H9 (cell line): Measurements from ENCODE around the gene E2F4. TPM values are rescaled to one million over a fixed set of nuclear protein-coding genes. Genes with fewer than 3 reads are reported as not detected.

Experiments used
- DNase-seq: peaks from one replicate; pipeline ENCODE4 v3.0.0-alpha.2; 2017
- H2AFZ ChIP-seq: one replicate; pipeline ENCODE4 v1.6.1; 2013; ENCODE audit warnings: mild to moderate bottlenecking, low read length, control low read depth, moderate library complexity
- H2AK5ac ChIP-seq: 2 replicates; pipeline ENCODE4 v1.6.1; 2013; ENCODE audit warnings: low read length, control low read depth, mixed read lengths; ENCODE audit not compliant: insufficient read length
- H2BK120ac ChIP-seq: one replicate; pipeline ENCODE4 v1.6.1; 2013; ENCODE audit warnings: low read depth, mild to moderate bottlenecking, low read length, control low read depth, inconsistent platforms; ENCODE audit not compliant: poor library complexity, severe bottlenecking
- H2BK12ac ChIP-seq: 2 replicates; pipeline ENCODE4 v1.6.1; 2013; ENCODE audit warnings: low read length, control low read depth, mixed read lengths, low read depth; ENCODE audit not compliant: insufficient read length
- H2BK15ac ChIP-seq: 2 replicates; pipeline ENCODE4 v1.6.1; 2013; ENCODE audit warnings: low read depth, low read length, control low read depth
- H2BK20ac ChIP-seq: one replicate; pipeline ENCODE4 v1.6.1; 2013; ENCODE audit warnings: low read depth, mild to moderate bottlenecking, low read length, control low read depth, inconsistent platforms; ENCODE audit not compliant: poor library complexity, severe bottlenecking
- H2BK5ac ChIP-seq: 2 replicates; pipeline ENCODE4 v1.6.1; 2013; ENCODE audit warnings: low read length, control low read depth, mixed read lengths; ENCODE audit not compliant: insufficient read length
- H3K14ac ChIP-seq: 2 replicates; pipeline ENCODE4 v1.6.1; 2013; ENCODE audit warnings: low read length, control low read depth; ENCODE audit not compliant: insufficient read depth
- H3K18ac ChIP-seq: 2 replicates; pipeline ENCODE4 v1.6.1; 2013; ENCODE audit warnings: low read depth, mild to moderate bottlenecking, mixed read lengths, low read length, control low read depth; ENCODE audit not compliant: insufficient read length
- H3K23ac ChIP-seq: 2 replicates; pipeline ENCODE4 v1.6.1; 2013; ENCODE audit warnings: low read length, control low read depth, mixed read lengths, low read depth; ENCODE audit not compliant: insufficient read length
- H3K23me2 ChIP-seq: 2 replicates; pipeline ENCODE4 v1.6.1; 2013; ENCODE audit warnings: low read depth, mild to moderate bottlenecking, mixed read lengths, low read length, control low read depth; ENCODE audit not compliant: insufficient read length, poor library complexity, severe bottlenecking
- H3K27ac ChIP-seq: 2 replicates; pipeline ENCODE4 v1.5.1; 2013; ENCODE audit warnings: low read length, control low read depth, mixed read lengths, low read depth; ENCODE audit not compliant: insufficient read length
- H3K27me3 ChIP-seq: 2 replicates; pipeline ENCODE4 v1.6.1; 2013; ENCODE audit warnings: low read length, control low read depth, inconsistent platforms; ENCODE audit not compliant: insufficient read depth
- H3K4ac ChIP-seq: 2 replicates; pipeline ENCODE4 v1.6.1; 2013; ENCODE audit warnings: low read depth, mild to moderate bottlenecking, control low read depth, inconsistent platforms, low read length, moderate library complexity
- H3K4me1 ChIP-seq: 2 replicates; pipeline ENCODE4 v1.6.1; 2013; ENCODE audit warnings: low read length, control low read depth, inconsistent platforms; ENCODE audit not compliant: insufficient read depth
- H3K4me2 ChIP-seq: 2 replicates; pipeline ENCODE4 v1.6.1; 2013; ENCODE audit warnings: low read length, control low read depth, mixed read lengths; ENCODE audit not compliant: insufficient read length, insufficient read depth
- H3K56ac ChIP-seq: 2 replicates; pipeline ENCODE4 v1.6.1; 2013; ENCODE audit warnings: low read depth, mild to moderate bottlenecking, mixed read lengths, low read length, control low read depth; ENCODE audit not compliant: insufficient read length
- H3K79me1 ChIP-seq: 2 replicates; pipeline ENCODE4 v1.6.1; 2013; ENCODE audit warnings: low read depth, mild to moderate bottlenecking, moderate library complexity, low read length, control low read depth, inconsistent platforms; ENCODE audit not compliant: insufficient read depth, poor library complexity, severe bottlenecking
- H3K79me2 ChIP-seq: 2 replicates; pipeline ENCODE4 v1.6.1; 2013; ENCODE audit warnings: low read length, control low read depth, inconsistent platforms; ENCODE audit not compliant: insufficient read depth
- H3K9ac ChIP-seq: 2 replicates; pipeline ENCODE4 v1.6.1; 2013; ENCODE audit warnings: low read length, control low read depth, mixed read lengths; ENCODE audit not compliant: insufficient read length; ENCODE audit errors: extremely low read depth
- H3K9me3 ChIP-seq: one replicate; pipeline ENCODE4 v1.6.1; 2013; ENCODE audit warnings: low read depth, low read length, inconsistent platforms; ENCODE audit not compliant: control insufficient read depth
- H3T11ph ChIP-seq: one replicate; pipeline ENCODE4 v1.6.1; 2013; ENCODE audit warnings: mild to moderate bottlenecking, low read length, control low read depth, inconsistent platforms
- H4K20me1 ChIP-seq: one replicate; pipeline ENCODE4 v1.6.1; 2013; ENCODE audit not compliant: control insufficient read depth, insufficient read length, insufficient read depth
- H4K5ac ChIP-seq: 2 replicates; pipeline ENCODE4 v1.6.1; 2013; ENCODE audit warnings: low read depth, mild to moderate bottlenecking, mixed read lengths, low read length, control low read depth; ENCODE audit not compliant: insufficient read length
- H4K8ac ChIP-seq: replicated peaks from 2 replicates; pipeline ENCODE4 v1.6.1; 2013; ENCODE audit warnings: low read length, control low read depth, mixed read lengths, low read depth; ENCODE audit not compliant: insufficient read length
- H4K91ac ChIP-seq: 2 replicates; pipeline ENCODE4 v1.6.1; 2013; ENCODE audit warnings: low read depth, mild to moderate bottlenecking, moderate library complexity, mixed read lengths, low read length, control low read depth; ENCODE audit not compliant: insufficient read length
- H3K27ac Mint-ChIP-seq, 3 experiments: 2 replicates in 2 of 3; 3 replicates in 1 of 3; pipeline ENCODE4 v1.8.0; 2020 to 2021; ENCODE audit warnings: mixed read lengths in 3 of 3, mild to moderate bottlenecking in 1 of 3, moderate library complexity in 1 of 3
- H3K27me3 Mint-ChIP-seq: 2 replicates; pipeline ENCODE4 v1.8.0; 2021; ENCODE audit warnings: low read depth, mild to moderate bottlenecking, moderate library complexity, mixed read lengths
- H3K36me3 Mint-ChIP-seq, 3 experiments: 2 replicates in 2 of 3; 3 replicates in 1 of 3; pipeline ENCODE4 v1.8.0; 2020 to 2021; ENCODE audit warnings: low read depth in 3 of 3, mixed read lengths in 3 of 3; ENCODE audit not compliant: insufficient read depth in 1 of 3
- H3K4me1 Mint-ChIP-seq, 2 experiments: 2 replicates each; pipeline ENCODE4 v1.8.0; 2020; ENCODE audit warnings: mixed read lengths in 2 of 2
- H3K4me3 Mint-ChIP-seq, 2 experiments: 2 replicates in 1 of 2; 3 replicates in 1 of 2; pipeline ENCODE4 v1.8.0; 2020 to 2021; ENCODE audit warnings: mild to moderate bottlenecking in 2 of 2, mixed read lengths in 2 of 2, moderate library complexity in 1 of 2
- H3K9me3 Mint-ChIP-seq, 2 experiments: 2 replicates in 1 of 2; 3 replicates in 1 of 2; pipeline ENCODE4 v1.8.0; 2020; ENCODE audit warnings: mild to moderate bottlenecking in 2 of 2, mixed read lengths in 2 of 2, moderate library complexity in 1 of 2
- WGBS: extraction: QIAGEN DNeasy Blood & Tissue Kit; methylation state at CpG from one replicate; pipeline ENCODE4 v1.1.7; 2013; ENCODE audit warnings: missing lambda C conversion rate, low lambda C conversion rate, mixed read lengths; ENCODE audit not compliant: insufficient read length; ENCODE audit errors: extremely low coverage; 5-methylcytosine and 5-hydroxymethylcytosine counted together
- total RNA-seq: library from RNA; stranded (reverse); gene quantifications from 2 replicates; pipeline ENCODE4 v1.2.1, GENCODE V29; 2021
- TF ChIP-seq, protein P1 (sequence below): fragments of 200-600 bp; sonication (generic); conservative IDR thresholded peaks from 3 replicates; pipeline ENCODE4 v1.8.0; 2021; ENCODE audit warnings: antibody characterized with exemption, mild to moderate bottlenecking

The E2F4 gene
- total RNA-seq, 1 experiment from 2014 or later, result 116 TPM

- Mint-ChIP-seq H3K4me3 (peak overlapping the region; percentile 86 to 94), H3K27me3 (peaks cover 24% of the 10 kb centered on the region), H3K4me1 (peaks cover 42 to 50% of the 10 kb centered on the region in 2 experiments), H3K36me3 (no peaks in the 10 kb centered on the region; a peak in 2 of 7 replicates), H3K27ac (peak overlapping the region; percentile 16 to 85 (median 52); a peak in 3 of 7 replicates), H3K9me3 (no peaks in the 10 kb centered on the region)
- H3K4me2 ChIP-seq, result peak overlapping the region; percentile 41
- H2AK5ac ChIP-seq, result no peak overlapping the region
- no peak overlapping the region for H2AFZ ChIP-seq
- peak overlapping the region; percentile 12 for H3K9ac ChIP-seq
- H3K23ac ChIP-seq, result no peak overlapping the region
- no peak overlapping the region for H3K4ac ChIP-seq
- TF ChIP-seq, protein P1, sequence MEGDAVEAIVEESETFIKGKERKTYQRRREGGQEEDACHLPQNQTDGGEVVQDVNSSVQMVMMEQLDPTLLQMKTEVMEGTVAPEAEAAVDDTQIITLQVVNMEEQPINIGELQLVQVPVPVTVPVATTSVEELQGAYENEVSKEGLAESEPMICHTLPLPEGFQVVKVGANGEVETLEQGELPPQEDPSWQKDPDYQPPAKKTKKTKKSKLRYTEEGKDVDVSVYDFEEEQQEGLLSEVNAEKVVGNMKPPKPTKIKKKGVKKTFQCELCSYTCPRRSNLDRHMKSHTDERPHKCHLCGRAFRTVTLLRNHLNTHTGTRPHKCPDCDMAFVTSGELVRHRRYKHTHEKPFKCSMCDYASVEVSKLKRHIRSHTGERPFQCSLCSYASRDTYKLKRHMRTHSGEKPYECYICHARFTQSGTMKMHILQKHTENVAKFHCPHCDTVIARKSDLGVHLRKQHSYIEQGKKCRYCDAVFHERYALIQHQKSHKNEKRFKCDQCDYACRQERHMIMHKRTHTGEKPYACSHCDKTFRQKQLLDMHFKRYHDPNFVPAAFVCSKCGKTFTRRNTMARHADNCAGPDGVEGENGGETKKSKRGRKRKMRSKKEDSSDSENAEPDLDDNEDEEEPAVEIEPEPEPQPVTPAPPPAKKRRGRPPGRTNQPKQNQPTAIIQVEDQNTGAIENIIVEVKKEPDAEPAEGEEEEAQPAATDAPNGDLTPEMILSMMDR, result no peak
- no peak overlapping the region for H3K56ac ChIP-seq
- H4K20me1 ChIP-seq, result peaks cover 3% of the 10 kb centered on the region
- H3K79me2 ChIP-seq, result no peaks in the 10 kb centered on the region; the same call in 1 of the 2 replicates
- H3K18ac ChIP-seq, result no peak overlapping the region
- no peak overlapping the region for H3K27ac ChIP-seq
- H4K91ac ChIP-seq, result no peak overlapping the region
- DNase-seq, result no peak
- H3K23me2 ChIP-seq, result peaks cover 31% of the 10 kb centered on the region
- H2BK5ac ChIP-seq, result no peak overlapping the region
- WGBS, result no CpG with 5 or more reads among the region's 8 CpGs
- H3K9me3 ChIP-seq, result no peaks in the 10 kb centered on the region
- H4K5ac ChIP-seq, result no peak overlapping the region
- no peak overlapping the region for H3T11ph ChIP-seq
- no peak overlapping the region for H2BK120ac ChIP-seq
- no peak overlapping the region for H2BK12ac ChIP-seq
- no peak overlapping the region for H2BK20ac ChIP-seq
- no peaks in the 10 kb centered on the region; the same call in 1 of the 2 replicates for H3K27me3 ChIP-seq
- no peak overlapping the region for H4K8ac ChIP-seq
- H3K4me1 ChIP-seq, result peaks cover 13% of the 10 kb centered on the region; the same call in 1 of the 2 replicates
- peaks cover under 1% of the 10 kb centered on the region for H3K79me1 ChIP-seq
- H3K14ac ChIP-seq, result peak overlapping the region; percentile 74
- H2BK15ac ChIP-seq, result no peak overlapping the region
Measured at GRCh38 chr16:67245674-67246080, 53.7 kb downstream of the E2F4 start.
